HFF-Myc (cell line): Measurements from ENCODE around the gene MBOAT1.

Experiments used
- DNase-seq: peaks from one replicate; pipeline ENCODE4 v3.0.0-alpha.2; 2011; ENCODE audit warnings: low read depth; ENCODE audit errors: extremely low read depth
- H3K4me3 ChIP-seq: replicated peaks from 2 replicates; pipeline ENCODE4 v1.5.1; 2011; ENCODE audit warnings: low read depth, mild to moderate bottlenecking, control low read depth, low read length
- CTCF ChIP-seq: IDR thresholded peaks from 2 replicates; pipeline ENCODE4 v1.5.1; 2012; ENCODE audit warnings: mild to moderate bottlenecking, low read depth, low read length, control low read depth; ENCODE audit errors: missing control alignments

The MBOAT1 gene

GRCh38 chr6:20211941-20212391 lies 303 bp downstream of the MBOAT1 start:
- DNase-seq, result no peak
- H3K4me3 ChIP-seq, result peak overlapping the region; percentile 63
- no peak for TF ChIP-seq CTCF

GRCh38 chr6:20211037-20211940 lies 980 bp downstream of the MBOAT1 start:
- no peak for TF ChIP-seq CTCF
- peak overlapping the region; percentile 63 for H3K4me3 ChIP-seq
- no peak for DNase-seq

GRCh38 chr6:20210158-20210557 lies 2.1 kb downstream of the MBOAT1 start:
- DNase-seq, result no peak
- no peak for TF ChIP-seq CTCF
- H3K4me3 ChIP-seq, result no peak overlapping the region

GRCh38 chr6:20208687-20209378 lies 3.4 kb downstream of the MBOAT1 start:
- no peak for TF ChIP-seq CTCF
- DNase-seq, result no peak
- no peak overlapping the region for H3K4me3 ChIP-seq

GRCh38 chr6:20207088-20207418 lies 5.2 kb downstream of the MBOAT1 start:
- H3K4me3 ChIP-seq, result no peak overlapping the region
- no peak for TF ChIP-seq CTCF
- DNase-seq, result no peak

- H3K4me3 ChIP-seq, result no peak overlapping the region
- DNase-seq, result no peak
- TF ChIP-seq CTCF, result no peak
Observed at GRCh38 chr6:20205722-20206161, 6.5 kb downstream of the MBOAT1 start.
